SK-N-SH (cell line): ENCODE measurements around the gene TMC1. TPM values are rescaled to one million over a fixed set of nuclear protein-coding genes. Genes with fewer than 3 reads are reported as not detected.

Experiments
- CTCF ChIA-PET: fragments of 300-600, 350-600 bp; formaldehyde crosslinking; extraction: SDS; loops from one replicate; lab custom pipeline; 2021; lab: Yijun Ruan, JAX
- POLR2A ChIA-PET: fragments of 350-600 bp; sonication (Branson Sonifier 250); formaldehyde crosslinking; extraction: SDS; loops from one replicate; lab custom pipeline; 2020; ENCODE audit warnings: antibody characterized with exemption, inconsistent platforms; lab: Yijun Ruan, JAX
- DNase-seq: peaks from one replicate; pipeline ENCODE4 v3.0.0; 2012
- H2AFZ ChIP-seq: fragments of 200-600 bp; sonication (generic); 2 replicates; pipeline ENCODE4 v1.8.1; 2016; ENCODE audit warnings: antibody characterized with exemption, mild to moderate bottlenecking, low read depth
- H3F3A ChIP-seq: fragments of 200-600 bp; sonication (generic); replicated peaks from 2 replicates; pipeline ENCODE3; 2016; ENCODE audit warnings: antibody characterized with exemption, mild to moderate bottlenecking; ENCODE audit not compliant: insufficient read depth
- H3K27ac ChIP-seq, 2 experiments: fragments of 200-500 bp in 1 of 2; fragments of 200-600 bp in 1 of 2; sonication (Bioruptor generic) in 1 of 2; sonication (generic), shearing (Covaris generic) in 1 of 2; 2 replicates each; pipeline versions ENCODE4 v1.5.1 to v1.6.1; 2014 to 2016; ENCODE audit warnings: low read depth in 2 of 2, inconsistent platforms in 1 of 2, low read length in 1 of 2, mild to moderate bottlenecking in 1 of 2, mixed read lengths in 1 of 2
- H3K27me3 ChIP-seq: fragments of 200-600 bp; sonication (generic), shearing (Covaris generic); 2 replicates; pipeline ENCODE4 v1.6.1; 2016; ENCODE audit warnings: mixed run types; ENCODE audit not compliant: insufficient read depth
- H3K36me3 ChIP-seq, 2 experiments: fragments of 200-500 bp in 1 of 2; fragments of 200-600 bp in 1 of 2; sonication (Bioruptor generic) in 1 of 2; sonication (generic) in 1 of 2; replicated peaks in 1 of 2; 2 replicates each; pipeline versions ENCODE3 to v1.5.1; 2014 to 2016; ENCODE audit warnings: low read length in 1 of 2, mild to moderate bottlenecking in 1 of 2; ENCODE audit not compliant: insufficient read depth in 2 of 2, control insufficient read depth in 1 of 2
- H3K4me1 ChIP-seq, 2 experiments: fragments of 200-500 bp in 1 of 2; fragments of 200-600 bp in 1 of 2; sonication (Bioruptor generic) in 1 of 2; sonication (generic), shearing (Covaris generic) in 1 of 2; 2 replicates each; pipeline versions ENCODE4 v1.5.1 to v1.6.1; 2014 to 2016; ENCODE audit warnings: low read depth in 1 of 2, low read length in 1 of 2, mixed run types in 1 of 2; ENCODE audit not compliant: insufficient read depth in 2 of 2, control insufficient read depth in 1 of 2
- H3K4me2 ChIP-seq: fragments of 200-600 bp; sonication (generic), shearing (Covaris generic); 2 replicates; pipeline ENCODE4 v1.6.1; 2017; ENCODE audit warnings: mixed run types
- H3K4me3 ChIP-seq, 2 experiments: fragments of 200-500 bp in 1 of 2; fragments of 200-600 bp in 1 of 2; sonication (Bioruptor generic) in 1 of 2; sonication (generic), shearing (Covaris generic) in 1 of 2; 2 replicates each; pipeline versions ENCODE4 v1.5.1 to v1.8.1; 2014 to 2016; ENCODE audit warnings: low read depth in 2 of 2, inconsistent platforms in 1 of 2, low read length in 1 of 2, mild to moderate bottlenecking in 1 of 2, mixed read lengths in 1 of 2, moderate library complexity in 1 of 2
- H3K79me2 ChIP-seq: fragments of 200-600 bp; sonication (generic); 2 replicates; pipeline ENCODE4 v1.8.1; 2017; ENCODE audit warnings: mild to moderate bottlenecking; ENCODE audit not compliant: insufficient read depth
- H3K9ac ChIP-seq: fragments of 200-600 bp; sonication (generic); 2 replicates; pipeline ENCODE4 v1.6.1; 2017; ENCODE audit warnings: mixed run types
- H3K9me2 ChIP-seq: fragments of 200-600 bp; sonication (generic); 2 replicates; pipeline ENCODE4 v1.6.1; 2017; ENCODE audit warnings: mixed run types
- H3K9me3 ChIP-seq: fragments of 200-600 bp; sonication (generic); 2 replicates; pipeline ENCODE4 v1.6.1; 2017; ENCODE audit warnings: mixed run types, mild to moderate bottlenecking, moderate library complexity
- H4K20me1 ChIP-seq: fragments of 200-600 bp; sonication (generic); 2 replicates; pipeline ENCODE4 v1.6.1; 2017; ENCODE audit warnings: mild to moderate bottlenecking, mixed run types; ENCODE audit not compliant: insufficient read depth
- ELF1 ChIP-seq: IDR thresholded peaks from 2 replicates; pipeline ENCODE4 v1.4.0; 2012
- EZH2phosphoT487 ChIP-seq: fragments of 200-600 bp; sonication (generic); IDR thresholded peaks from 2 replicates; pipeline ENCODE4 v1.6.1; 2017; ENCODE audit warnings: low read depth, mixed run types, mild to moderate bottlenecking, antibody characterized with exemption, moderate library complexity, borderline replicate concordance
- GABPA ChIP-seq: IDR thresholded peaks from 2 replicates; pipeline ENCODE4 v1.4.0; 2012; ENCODE audit warnings: low read depth, mild to moderate bottlenecking
- GATA2 ChIP-seq: sonication (generic); formaldehyde crosslinking; IDR thresholded peaks from 2 replicates; pipeline ENCODE4 v1.5.0; 2020; ENCODE audit warnings: mild to moderate bottlenecking, missing genetic modification reagents
- RAD21 ChIP-seq: IDR thresholded peaks from 2 replicates; pipeline ENCODE4 v1.6.1; 2012; ENCODE audit warnings: mild to moderate bottlenecking, low read length
- RCOR1 ChIP-seq: fragments of 150-350 bp; IDR thresholded peaks from 2 replicates; pipeline ENCODE4 v1.6.1; 2017; ENCODE audit warnings: antibody characterized with exemption, low read length
- REST ChIP-seq: IDR thresholded peaks from 2 replicates; pipeline ENCODE4 v1.6.1; 2012; ENCODE audit warnings: mild to moderate bottlenecking, low read depth, low read length, moderate library complexity
- TAF1 ChIP-seq: IDR thresholded peaks from 2 replicates; pipeline ENCODE4 v1.6.1; 2012; ENCODE audit warnings: low read depth, mild to moderate bottlenecking, low read length, moderate library complexity, borderline replicate concordance
- WGBS: methylation state at CpG from one replicate; pipeline ENCODE4 v1.1.6; 2017; ENCODE audit warnings: low lambda C conversion rate; 5-methylcytosine and 5-hydroxymethylcytosine counted together
- polyA plus RNA-seq, 3 experiments: library from polyadenylated mRNA; depleted of rRNA; stranded (reverse); fragments of >200 nt; gene quantifications; 2 replicates each; pipeline ENCODE4 v1.2.3, GENCODE V29; 2012

TMC1 gene
- polyA plus RNA-seq, 1 of the 3 experiments (the other 2 are of a cell fraction), result not detected

GRCh38 chr9:72661401-72662135 is 140.2 kb downstream of the TMC1 start:
- 4% methylated on average over 2 of the region's 2 CpGs for WGBS
- no peak for TF ChIP-seq GABPA
- TF ChIP-seq TAF1, result no peak
- no peak for TF ChIP-seq RAD21
- no peak for TF ChIP-seq REST
- TF ChIP-seq EZH2phosphoT487, result no peak
- TF ChIP-seq ELF1, result no peak
- no peak for TF ChIP-seq RCOR1
- H3K79me2 ChIP-seq, result no peaks in the 10 kb centered on the region
- H4K20me1 ChIP-seq, result no peaks in the 10 kb centered on the region
- no peak overlapping the region for H3K27ac ChIP-seq
- ChIA-PET CTCF (no interaction called here), POLR2A (no interaction called here)
- no peaks in the 10 kb centered on the region for H3K4me1 ChIP-seq
- no peak for DNase-seq
- H3K27me3 ChIP-seq, result peaks cover 8% of the 10 kb centered on the region; the same call in 1 of the 2 replicates
- H3F3A ChIP-seq, result no peaks in the 10 kb centered on the region
- no peaks in the 10 kb centered on the region for H3K9me2 ChIP-seq
- no peak overlapping the region for H2AFZ ChIP-seq
- H3K4me3 ChIP-seq, result no peak overlapping the region
- no peaks in the 10 kb centered on the region for H3K36me3 ChIP-seq
- no peak overlapping the region for H3K4me2 ChIP-seq
- no peak overlapping the region for H3K9ac ChIP-seq
- no peaks in the 10 kb centered on the region for H3K9me3 ChIP-seq

- Histone ChIP-seq H2AFZ (no peak overlapping the region), H3K4me3 (no peak overlapping the region), H3K79me2 (no peaks in the 10 kb centered on the region), H3F3A (no peaks in the 10 kb centered on the region), H3K36me3 (no peaks in the 10 kb centered on the region), H3K9me3 (no peaks in the 10 kb centered on the region), H3K27ac (no peak overlapping the region), H3K9ac (no peak overlapping the region), H4K20me1 (no peaks in the 10 kb centered on the region), H3K27me3 (peaks cover 5% of the 10 kb centered on the region; the same call in 1 of the 2 replicates), H3K4me2 (no peak overlapping the region), H3K9me2 (no peaks in the 10 kb centered on the region), H3K4me1 (no peaks in the 10 kb centered on the region)
- no peak for DNase-seq
- POLR2A ChIA-PET, result no interaction called here
- CTCF ChIA-PET, result no interaction called here
- 3% methylated on average over 2 of the region's 2 CpGs for WGBS
- no peak for TF ChIP-seq RCOR1
- no peak for TF ChIP-seq GATA2 (CRISPR knock-in tag)
These were observed 144.0 kb downstream of the TMC1 start for GRCh38 chr9:72665421-72665820.
